ENCODE data around the gene ACSM2A.
"Not testable (repeated sequence)": the region's sequence is repeated elsewhere in the genome, so short reads cannot be mapped to it uniquely, and the experiment has no call there.

Gene ACSM2A, protein sequence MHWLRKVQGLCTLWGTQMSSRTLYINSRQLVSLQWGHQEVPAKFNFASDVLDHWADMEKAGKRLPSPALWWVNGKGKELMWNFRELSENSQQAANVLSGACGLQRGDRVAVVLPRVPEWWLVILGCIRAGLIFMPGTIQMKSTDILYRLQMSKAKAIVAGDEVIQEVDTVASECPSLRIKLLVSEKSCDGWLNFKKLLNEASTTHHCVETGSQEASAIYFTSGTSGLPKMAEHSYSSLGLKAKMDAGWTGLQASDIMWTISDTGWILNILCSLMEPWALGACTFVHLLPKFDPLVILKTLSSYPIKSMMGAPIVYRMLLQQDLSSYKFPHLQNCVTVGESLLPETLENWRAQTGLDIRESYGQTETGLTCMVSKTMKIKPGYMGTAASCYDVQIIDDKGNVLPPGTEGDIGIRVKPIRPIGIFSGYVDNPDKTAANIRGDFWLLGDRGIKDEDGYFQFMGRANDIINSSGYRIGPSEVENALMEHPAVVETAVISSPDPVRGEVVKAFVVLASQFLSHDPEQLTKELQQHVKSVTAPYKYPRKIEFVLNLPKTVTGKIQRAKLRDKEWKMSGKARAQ

DNA sequence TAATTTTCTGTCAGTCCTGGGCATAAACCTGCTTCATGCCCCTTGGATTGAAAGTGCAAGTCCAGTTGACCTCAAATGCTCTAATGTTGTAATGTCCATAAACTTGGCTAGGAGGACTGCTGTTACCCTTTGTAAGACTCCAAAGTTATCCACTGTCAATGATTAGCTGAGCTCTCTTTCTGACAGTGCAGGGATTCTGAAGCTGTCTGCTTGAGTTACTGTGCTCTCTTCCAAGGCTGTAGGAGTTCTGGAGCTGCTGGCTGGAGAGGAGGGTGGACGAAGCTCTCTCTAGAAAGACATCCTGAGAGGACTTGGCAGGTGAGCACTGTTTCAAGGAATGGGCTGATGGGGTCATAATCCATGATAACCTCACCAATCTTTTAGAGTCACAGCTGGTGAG lies at the start of gene ACSM2A:
TSS of gene ACSM2A (plus strand) at position 158 of the 400 bp plus-strand sequence. CDS start 8,594 bp downstream, outside the sequence.
- not testable (repeated sequence) for DNase-seq

DNA sequence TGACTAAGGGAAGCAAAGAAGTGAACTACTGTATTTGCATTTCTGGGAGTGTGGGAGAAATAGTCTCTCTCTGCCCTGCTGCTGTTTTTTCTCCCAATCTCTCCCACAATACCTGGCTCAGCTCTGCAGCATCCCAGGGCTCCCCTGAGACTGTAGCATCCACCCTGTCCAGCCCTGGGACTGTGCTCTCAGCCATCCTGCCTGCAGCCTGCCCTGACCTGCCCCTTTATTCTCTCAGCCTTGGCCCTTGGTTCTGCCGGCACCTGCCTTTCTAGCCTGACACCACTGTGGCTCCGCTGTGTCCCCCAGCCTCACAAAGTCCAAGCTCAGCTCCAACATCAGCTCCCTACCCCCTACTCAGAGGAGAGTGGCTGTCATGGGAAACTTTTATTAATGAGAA lies 48.7 kb upstream of the ACSM2A start:
- DNase-seq = no peak

DNA sequence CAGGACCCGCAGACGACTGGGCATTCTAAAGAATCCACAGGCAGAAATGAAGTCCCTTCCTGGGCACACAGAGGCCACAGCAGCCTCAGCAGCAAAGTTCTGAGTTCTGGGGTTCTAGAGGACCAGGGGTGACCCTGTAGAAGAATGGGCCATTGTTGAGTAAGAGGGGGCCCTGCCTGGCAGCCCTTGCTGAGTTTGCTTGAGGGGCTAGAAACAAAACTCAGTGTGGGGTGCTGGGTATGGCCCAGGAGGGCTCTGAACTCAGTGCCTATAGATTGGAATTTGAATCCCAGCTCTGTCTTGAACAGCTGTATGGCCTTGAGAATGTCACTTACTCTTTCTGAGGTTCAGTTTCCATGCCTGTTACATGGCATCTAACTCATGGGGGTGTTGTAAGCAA lies 46.7 kb upstream of the ACSM2A start, which contains the start of gene PDILT:
TSS of gene PDILT (minus strand) at position 101 of the 400 bp plus-strand sequence. CDS start 5,437 bp downstream, outside the sequence.
- no peak for DNase-seq

DNA sequence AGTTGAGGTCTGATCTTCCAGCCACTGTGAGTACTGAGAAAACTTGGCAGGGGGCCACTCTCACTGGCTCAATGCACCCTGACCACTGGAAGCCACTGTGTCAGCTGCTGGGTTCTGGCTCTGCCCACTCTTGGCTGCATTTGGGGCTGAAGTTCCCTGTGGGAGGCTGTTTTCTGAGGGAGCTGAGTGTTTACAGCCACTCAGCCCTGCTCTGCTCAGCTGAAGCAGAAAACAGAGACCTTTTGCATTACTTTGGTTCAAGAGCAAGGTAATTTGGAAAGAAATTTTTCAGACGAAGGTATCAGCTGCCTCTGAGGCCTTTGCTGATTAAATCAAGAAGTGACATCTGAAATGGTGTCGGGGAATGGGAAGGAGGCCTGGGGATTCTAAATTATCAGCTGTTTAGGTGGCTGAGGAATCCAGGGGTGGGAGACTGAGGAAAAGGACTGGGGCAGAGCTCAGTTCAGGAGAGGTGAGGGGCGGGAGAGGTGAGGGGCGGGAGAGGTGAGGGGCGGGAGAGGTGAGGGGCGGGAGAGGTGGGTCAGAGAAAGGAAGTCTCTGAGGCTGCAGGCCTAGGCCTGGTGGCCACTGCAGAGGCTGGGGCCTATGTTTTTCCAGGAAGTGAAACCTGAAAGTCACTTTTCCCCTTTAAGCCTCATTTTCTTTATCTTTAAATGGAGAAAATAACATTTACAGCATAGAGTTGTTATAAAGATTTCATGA lies 41.8 kb upstream of the ACSM2A start, which contains the start of gene ACSM5:
TSS of gene ACSM5 (plus strand) at position 137 of the 723 bp plus-strand sequence. CDS start 1,951 bp downstream, outside the sequence.
- no peak for DNase-seq

DNA sequence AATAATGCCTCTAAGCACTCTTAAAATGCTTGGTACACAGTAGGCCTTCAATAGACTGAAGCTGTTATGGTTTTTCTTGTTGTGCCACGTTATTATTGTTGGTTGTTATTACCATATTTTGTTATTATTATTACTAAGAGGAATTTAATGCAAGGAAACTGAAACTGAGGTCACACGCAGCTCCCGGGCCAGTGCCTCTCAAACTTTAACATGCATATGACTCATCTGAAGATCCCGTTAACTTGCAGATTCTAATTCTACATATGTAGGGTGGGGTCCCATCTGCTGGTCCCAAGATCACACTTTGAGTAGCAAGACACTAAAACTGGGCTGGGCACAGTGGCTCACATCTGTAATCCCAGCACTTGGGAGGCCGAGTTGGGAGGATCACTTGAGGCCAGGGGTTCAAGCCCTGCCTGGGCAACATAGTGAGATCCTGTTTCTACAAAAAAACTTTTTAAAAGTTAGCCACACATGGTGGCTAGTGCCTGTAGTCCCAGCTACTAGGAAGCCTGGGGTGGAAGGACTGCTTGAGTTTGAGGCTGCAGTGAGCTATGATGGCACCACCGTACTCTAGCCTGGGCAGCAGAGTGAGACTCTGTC lies 41.1 kb upstream of the ACSM2A start:
- DNase-seq = no peak

DNA sequence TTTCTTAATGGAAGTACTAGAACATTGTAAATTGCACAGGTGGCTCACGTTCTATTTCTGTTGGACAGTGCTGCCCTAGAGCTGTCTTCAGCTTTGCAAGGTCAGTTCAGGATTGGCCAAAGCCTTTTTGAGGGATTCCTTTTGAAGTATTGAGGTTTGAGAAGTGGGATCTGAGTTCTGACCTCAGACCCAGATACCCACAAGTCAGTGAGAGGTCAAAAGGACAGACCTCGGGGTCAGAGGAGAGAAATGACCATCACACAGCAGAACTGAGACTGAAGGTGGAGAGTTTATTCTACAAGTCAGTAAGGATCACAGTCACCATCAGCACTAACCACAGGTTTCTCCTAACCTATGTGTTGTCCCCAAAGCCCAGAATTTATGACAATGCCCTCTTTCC lies 40.3 kb upstream of the ACSM2A start:
- DNase-seq = no peak

DNA sequence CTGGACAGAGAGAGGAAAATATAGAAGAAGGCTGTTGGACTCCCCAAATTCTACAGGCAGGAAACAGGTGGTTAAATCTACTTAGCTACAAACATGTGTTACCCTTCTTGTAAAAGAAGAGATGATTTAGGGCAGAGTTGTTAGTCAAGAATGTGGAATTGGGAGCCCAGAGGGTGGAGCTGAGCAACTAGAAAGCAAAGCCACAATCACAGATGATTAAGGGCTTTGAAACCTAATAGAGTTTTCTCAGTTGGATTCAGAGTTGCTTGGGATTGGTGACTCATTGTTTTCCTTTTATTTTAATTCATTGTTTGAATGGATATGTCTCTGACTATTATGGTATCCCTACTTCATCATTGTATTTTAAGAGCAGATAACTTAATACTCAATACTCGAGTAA lies 35.8 kb upstream of the ACSM2A start:
- no peak for DNase-seq

DNA sequence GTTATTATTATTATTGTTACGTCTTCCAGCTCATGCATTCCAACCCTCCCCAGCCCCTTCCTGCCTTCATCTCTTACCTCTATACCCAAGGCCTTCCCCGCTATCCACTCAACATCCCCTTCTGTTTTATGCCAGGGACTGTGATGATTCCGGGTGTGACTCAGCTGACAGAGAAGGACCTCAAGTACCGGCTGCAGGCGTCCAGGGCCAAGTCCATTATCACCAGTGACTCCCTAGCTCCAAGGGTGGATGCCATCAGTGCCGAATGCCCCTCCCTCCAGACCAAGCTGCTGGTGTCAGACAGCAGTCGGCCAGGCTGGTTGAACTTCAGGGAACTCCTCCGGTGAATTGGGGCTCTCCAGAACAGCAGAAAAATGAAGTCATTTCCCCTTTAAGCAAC lies 32.2 kb upstream of the ACSM2A start:
- not testable (repeated sequence) for DNase-seq

DNA sequence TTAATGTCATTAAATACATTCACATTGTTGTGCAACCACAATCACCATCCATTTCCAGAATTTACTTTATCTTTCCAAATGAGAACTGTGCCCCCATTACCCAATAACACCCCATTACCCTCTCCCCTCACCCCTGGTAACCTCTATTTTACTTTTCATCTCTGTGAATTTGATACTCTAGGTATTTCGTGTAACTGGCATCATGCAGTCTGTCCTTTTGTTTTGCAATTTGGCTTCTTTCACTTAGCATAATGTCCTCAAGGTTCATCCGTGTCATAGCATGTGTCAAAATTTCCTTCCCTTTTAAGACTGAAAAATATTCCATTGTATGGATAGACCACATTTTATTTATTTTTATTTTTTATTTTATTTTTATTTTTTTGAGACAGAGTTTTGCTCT lies 29.6 kb upstream of the ACSM2A start:
- DNase-seq = not testable (repeated sequence)

DNA sequence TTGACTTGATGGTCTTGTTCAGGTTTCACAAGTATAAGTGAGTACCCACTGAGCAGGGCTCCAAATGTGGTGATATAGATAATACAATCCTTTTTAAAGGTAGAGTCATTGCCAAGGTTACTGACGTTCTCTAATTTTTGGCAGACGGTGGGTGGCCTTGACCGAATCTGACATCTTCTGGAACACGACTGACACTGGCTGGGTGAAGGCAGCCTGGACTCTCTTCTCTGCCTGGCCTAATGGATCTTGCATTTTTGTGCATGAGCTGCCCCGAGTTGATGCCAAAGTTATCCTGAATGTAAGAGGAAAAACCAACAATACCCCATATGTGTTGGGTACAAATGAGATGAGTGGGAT lies 27.6 kb upstream of the ACSM2A start:
- DNase-seq = not testable (repeated sequence)

DNA sequence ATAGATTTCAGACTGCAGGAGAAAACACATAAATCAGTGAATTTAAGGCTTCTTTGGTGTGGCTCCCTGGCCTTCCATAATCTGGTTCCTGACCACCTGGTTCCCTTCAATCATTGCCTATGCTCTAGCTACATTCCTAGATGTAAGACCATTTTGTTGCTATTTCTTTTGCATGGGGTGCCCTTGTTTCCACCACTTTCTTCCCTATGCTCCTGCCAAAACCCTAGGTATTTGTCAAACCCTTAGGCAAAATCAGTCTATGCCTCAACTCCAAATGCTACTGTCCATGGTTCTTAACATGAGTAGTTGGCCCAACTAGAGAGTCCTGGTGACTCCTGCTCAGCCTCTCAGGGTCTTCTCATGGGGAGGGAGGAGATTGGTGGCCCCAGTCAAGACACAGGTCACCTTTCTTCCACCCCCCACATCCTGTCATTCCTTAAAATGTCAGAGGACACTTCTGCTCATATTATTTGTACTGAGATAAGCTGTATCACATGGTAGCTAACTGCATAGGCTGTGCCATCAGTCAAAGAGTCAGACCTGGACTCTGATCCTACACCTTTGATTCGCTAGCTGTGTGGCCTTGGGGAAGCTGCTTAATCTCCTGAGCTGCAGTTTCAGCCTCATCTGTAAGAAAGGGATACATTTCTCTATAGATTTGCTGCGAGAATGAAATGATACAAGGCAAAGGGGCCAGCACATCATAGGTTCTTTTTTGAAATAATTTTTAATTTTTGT lies 27.0 kb upstream of the ACSM2A start:
- no peak for DNase-seq

DNA sequence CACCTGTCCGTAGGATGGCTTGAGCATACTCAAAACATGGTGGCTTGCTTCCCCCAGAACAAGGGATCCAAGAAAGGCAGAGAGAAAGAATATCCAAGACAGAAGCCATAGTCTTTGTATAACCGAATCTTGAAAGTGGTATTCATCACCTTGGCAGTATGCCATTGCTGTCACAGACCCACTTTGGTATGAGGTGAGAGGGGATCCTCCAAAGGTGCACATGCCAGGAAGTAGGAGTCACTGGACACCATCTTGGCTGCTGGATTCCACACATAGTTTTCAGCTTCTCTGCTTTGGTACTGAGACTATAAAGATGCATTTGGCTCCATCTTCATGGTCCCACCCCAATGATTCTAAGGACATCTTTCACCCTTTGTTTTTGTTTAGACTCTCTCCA lies 23.9 kb upstream of the ACSM2A start:
- not testable (repeated sequence) for DNase-seq

DNA sequence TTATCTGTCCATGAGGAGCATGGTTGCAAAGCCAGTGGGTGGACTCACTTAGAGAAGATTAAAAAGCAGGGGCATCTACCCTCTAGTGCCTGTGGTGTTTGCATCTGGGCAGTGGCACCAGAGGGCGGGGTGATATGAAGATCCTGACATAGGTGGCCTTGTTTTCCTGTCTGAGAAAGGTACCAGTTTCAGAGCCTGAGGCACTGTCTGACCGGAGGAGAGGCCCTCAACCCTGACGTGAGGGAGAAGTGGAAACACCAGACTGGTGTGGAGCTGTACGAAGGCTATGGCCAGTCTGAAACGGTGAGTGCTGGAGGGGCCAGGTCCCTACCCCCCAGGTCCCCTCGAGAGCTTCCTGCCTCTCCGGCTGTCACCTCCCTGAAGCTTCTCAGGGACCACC lies 21.8 kb upstream of the ACSM2A start:
- not testable (repeated sequence) for DNase-seq

DNA sequence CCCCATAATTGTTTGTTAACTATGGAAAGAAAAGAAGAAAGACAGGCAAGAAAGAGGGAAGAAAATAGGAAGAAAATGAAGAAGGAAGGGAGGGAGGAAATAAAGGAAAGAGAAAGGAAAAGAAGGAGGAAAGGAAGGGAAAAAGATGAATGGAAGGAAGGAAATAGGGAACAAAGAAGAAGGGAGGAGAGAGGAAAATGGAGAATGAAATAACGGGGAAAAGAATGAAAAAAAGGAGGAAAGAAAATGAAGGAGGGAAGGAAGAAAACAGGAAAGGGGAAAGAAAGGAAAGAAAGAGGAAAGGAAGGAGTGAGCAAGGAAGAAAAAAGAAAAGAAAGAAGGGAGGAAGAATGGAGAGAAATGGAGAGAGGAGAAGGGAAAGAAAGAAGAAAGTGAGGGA lies 20.8 kb upstream of the ACSM2A start:
- DNase-seq = not testable (repeated sequence)

DNA sequence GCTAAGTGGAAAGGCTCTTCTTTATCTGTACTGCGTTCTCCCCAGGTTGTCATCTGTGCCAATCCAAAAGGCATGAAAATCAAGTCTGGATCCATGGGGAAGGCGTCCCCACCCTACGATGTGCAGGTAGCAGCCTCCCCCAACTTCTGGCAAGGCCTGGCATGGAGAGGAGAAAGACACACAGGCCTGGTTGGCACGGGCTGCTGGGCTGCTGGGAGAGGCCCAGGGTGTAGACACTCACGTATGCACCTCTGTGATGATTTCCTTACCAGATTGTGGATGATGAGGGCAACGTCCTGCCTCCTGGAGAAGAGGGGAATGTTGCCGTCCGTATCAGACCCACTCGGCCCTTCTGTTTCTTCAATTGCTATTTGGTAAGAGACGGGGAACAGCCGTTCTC lies 20.4 kb upstream of the ACSM2A start:
- no peak for DNase-seq

DNA sequence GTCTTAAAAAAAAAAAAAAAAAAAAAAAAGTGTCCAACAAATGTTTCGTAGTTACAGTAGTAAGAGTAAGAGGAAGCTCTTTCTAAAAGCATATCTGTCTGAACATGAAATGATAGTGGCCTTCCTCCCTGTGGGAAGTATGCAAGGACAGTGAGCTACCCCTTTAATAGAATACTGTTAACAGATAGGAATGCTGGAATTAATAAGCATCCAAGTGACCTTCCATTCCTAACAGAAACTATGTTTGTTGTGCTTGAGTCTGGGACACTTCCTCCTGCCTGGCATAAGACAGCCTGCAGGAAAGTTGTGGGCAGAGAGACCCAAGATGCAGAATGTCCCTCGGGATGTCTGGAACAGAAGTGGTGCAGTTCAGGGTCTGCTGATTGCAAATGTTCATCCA lies 12.4 kb upstream of the ACSM2A start:
- not testable (repeated sequence) for DNase-seq

DNA sequence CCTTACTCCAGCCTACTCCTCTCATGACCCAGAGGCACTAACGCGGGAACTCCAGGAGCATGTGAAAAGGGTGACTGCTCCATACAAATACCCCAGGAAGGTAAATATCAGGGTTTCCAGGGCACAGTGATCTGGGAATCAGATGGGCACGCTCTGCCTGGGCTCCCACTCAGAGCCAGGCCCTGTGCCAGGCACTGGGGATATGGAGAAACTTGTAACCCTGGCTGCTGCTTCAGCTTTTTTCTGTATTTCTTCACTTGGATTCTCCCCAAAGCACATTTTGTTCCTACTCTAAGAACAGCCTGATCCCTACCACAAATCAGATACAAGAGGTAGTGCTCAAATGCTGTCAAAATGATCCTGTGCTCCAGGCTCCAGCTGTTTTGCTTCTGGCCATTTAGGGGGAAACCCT lies 11.5 kb upstream of the ACSM2A start:
- DNase-seq = not testable (repeated sequence)

DNA sequence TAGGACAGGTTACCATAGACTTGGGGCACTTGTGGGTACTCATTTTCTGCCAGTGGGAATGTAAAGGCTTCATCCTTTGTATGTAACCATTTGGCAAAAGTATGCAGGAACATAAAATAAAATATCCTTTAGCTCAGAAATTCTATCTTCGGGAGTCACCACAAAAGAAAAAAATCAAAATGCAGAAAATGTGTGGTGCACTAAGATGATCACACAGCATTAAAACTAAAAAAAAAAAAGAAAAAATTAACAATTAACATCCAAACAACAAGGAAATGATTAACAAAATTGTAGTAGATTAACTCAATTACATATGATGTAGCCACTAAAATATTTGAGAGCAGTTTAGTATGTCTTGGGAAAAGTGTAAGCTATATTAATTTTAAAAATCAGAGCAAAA lies 10.6 kb upstream of the ACSM2A start:
- not testable (repeated sequence) for DNase-seq

DNA sequence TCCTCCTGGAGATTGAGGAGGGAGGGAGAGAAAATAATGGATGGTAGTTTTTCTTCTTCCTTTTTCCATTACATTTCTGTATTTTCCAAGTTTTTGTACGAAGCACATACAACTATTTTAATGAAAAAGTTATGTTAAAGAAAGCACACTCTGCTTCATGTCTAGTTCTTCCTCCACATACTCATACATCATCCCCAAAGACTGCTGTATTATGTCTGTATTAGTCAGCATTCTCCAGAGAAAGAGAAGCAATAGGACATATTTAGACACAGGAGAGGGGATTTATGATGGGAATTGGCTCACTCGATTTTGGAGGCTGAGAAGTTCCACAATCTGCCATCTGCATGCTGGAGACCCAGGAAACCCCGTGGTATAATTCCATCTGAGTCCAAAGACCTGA lies 10.1 kb upstream of the ACSM2A start:
- no peak for DNase-seq

DNA sequence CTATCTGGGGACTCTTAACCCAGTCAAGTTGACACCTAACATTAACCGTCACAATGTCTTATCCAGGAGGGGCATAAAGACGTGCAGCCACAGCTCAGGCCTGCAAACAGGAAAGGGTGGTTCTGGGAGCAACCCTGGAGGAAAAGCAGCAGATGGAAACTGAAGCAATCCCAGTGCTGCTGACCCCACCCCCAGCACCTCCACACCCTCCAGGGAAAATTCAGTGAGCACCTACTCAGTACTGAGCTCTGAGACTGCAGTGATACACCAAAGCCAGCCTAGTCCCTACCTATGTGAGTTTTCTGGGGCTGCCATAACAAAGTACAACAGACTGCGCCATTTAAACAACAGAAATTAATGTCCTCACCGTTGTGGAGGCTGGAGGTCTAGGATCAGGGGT lies 9.5 kb upstream of the ACSM2A start:
- DNase-seq = not testable (repeated sequence)

DNA sequence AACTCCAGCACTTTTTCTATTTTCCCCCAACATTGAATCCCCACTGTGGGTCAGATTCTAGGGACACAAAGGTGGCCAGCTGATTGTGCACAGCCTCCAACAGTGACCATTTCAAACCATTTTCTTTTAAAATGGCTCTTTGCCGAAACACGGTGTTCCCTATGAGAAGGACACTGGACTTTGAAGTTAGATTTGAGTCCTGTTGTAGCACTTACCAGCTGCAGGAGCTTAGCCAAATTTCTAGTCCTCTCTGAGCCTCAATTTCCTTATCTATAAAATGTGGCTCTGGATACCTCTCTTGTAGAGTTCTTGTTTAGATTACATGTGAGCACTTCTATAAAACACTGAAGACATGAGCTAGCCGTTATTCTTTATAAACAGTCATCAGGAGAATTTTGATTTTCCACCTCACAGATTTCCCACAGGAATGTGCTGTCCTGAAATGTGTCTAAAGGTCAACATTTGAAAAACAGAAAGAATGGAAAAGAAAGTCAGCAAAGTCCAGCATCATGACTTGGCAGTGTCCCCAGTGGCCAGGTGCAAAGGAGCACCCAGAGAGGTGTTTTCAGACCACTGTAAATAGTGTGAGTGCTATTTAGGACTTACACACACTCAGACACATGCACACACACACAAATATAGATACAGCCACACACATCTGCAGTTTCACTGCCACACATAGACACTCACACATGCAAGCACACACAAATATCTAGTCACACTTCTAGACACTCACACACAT lies 4.5 kb upstream of the ACSM2A start:
- DNase-seq = not testable (repeated sequence)

DNA sequence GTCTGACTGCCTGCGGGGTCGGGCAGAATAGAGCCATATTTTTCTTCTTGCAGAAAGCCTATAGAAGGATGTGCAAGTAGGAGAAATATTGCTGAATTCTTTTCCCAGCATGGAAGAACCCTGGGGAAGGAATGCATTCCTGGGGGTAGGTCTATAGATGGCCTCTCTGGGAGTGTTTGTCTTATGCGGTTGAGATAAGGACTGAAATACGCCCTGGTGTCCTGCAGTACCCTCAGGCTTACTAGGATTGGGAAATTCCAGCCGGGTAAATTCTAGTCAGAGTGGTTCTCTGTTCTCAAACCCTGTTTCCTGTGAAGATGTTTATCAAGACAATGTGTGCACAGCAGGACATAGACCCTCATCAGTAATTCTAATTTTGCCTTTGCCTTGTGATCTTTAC lies 2.3 kb downstream of the ACSM2A start:
- DNase-seq = not testable (repeated sequence)

Measured in activated CD4-positive, alpha-beta T cell treated with anti-CD3 and anti-CD28 coated beads, Interleukin-2, amount 50 U/mL, for 48 hours (primary cell).